AG09319 (cell line): ENCODE results near the gene PARD3B.

Experiments
- DNase-seq: peaks from one replicate; pipeline ENCODE4 v3.0.0-alpha.2; 2010; ENCODE audit warnings: low read depth; ENCODE audit errors: extremely low read depth
- TF ChIP-seq, protein P1 (sequence below): IDR thresholded peaks from 2 replicates; pipeline ENCODE4 v1.5.1; 2011; ENCODE audit warnings: low read depth, mild to moderate bottlenecking, inconsistent platforms, low read length, moderate library complexity

Gene PARD3B

GRCh38 chr2:205612636-205613035 lies 1067.4 kb downstream of the PARD3B start:
- TF ChIP-seq, protein P1, sequence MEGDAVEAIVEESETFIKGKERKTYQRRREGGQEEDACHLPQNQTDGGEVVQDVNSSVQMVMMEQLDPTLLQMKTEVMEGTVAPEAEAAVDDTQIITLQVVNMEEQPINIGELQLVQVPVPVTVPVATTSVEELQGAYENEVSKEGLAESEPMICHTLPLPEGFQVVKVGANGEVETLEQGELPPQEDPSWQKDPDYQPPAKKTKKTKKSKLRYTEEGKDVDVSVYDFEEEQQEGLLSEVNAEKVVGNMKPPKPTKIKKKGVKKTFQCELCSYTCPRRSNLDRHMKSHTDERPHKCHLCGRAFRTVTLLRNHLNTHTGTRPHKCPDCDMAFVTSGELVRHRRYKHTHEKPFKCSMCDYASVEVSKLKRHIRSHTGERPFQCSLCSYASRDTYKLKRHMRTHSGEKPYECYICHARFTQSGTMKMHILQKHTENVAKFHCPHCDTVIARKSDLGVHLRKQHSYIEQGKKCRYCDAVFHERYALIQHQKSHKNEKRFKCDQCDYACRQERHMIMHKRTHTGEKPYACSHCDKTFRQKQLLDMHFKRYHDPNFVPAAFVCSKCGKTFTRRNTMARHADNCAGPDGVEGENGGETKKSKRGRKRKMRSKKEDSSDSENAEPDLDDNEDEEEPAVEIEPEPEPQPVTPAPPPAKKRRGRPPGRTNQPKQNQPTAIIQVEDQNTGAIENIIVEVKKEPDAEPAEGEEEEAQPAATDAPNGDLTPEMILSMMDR: no peak
- DNase-seq: no peak

DNA sequence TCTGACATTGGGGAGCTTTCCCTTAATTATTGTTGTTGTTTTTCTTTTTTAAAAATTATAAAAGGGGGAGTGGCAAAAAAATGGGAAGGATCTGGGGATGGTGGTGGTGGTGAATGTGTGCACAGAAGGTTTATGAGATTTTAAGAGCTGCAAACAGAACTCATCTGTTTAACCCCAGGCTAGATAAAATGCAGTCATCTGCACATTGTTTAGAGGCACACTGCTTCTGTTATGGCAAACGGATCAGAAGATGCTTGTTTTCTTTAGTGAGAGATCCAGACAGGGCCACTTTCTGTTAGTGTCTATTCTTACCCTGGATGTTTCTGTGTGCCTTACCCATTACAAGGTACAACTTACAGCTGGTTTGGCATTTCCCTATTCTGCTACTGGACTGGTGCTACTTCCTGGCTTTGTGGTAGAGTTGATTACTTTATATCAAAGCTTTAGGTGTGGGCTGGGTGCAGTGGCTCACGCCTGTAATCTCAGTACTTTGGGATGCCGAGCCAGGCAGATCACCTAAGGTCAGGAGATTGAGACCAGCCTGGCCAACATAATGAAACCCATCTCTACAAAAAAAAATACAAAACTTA lies 1068.8 kb downstream of the PARD3B start:
- no peak for DNase-seq
- TF ChIP-seq, protein P1: no peak

- no peak for DNase-seq
- TF ChIP-seq, protein P1: no peak
These were observed 1069.7 kb downstream of the PARD3B start for GRCh38 chr2:205614965-205615364.

DNA sequence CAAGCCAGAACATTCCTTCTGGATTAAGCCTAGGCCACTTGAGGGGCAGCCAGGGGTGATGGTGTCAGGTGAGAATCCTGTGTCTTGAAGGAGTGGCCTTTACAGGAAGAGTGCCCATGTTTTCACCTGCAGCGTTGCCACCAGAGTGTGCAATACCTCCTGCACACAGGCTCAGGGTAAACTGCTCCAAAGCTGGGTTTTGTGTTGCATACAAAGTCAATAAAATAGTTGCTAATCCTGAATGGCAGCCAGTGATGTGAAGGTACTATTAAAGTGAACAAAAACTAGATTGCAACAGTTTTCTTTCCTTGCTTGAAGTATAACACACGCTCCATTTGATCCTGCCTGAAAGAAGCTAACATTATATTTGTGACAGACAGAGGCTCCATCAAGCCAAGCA lies 1072.6 kb downstream of the PARD3B start:
- TF ChIP-seq, protein P1: no peak
- no peak for DNase-seq

DNA sequence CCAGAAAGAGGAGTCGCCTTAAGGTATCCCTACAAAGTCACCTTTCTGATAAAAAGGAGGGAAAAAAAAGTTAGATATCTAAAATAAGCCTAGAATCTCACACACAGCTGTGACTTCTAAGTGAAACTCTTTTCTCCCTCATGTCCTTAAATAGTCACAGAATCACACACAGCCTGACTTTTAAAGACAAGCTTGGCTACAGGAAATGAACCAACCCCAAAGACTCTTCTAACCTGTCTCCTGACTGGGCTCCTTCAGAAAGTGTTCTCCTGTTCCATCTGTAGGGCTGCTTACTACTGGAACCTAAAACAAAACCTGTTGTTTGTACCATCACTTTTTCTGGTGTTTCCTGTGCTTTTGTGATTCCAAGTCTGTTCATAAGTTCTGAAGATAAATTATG lies 1074.3 kb downstream of the PARD3B start:
- TF ChIP-seq, protein P1: no peak
- DNase-seq: no peak

- DNase-seq: no peak
- TF ChIP-seq, protein P1: no peak
These were observed 1081.8 kb downstream of the PARD3B start for GRCh38 chr2:205627085-205627484.

DNA sequence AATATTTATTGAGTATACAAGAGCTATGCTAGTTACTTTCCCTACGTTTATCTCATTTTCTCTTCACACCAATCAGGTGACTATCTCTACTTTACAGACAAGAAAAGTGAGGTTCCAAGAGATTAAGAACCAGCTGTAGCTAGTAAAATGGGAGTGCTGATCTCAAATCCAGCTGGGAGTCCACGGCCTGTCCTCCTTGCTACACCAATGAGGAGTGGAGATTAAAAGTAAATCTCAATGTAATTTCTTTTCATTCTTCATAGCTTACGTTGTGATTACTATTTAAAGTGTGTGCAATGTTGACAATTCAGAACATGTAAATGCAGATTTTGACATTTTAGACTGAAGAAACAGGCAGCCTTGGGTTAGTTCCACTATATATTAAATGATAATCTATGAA lies 1083.1 kb downstream of the PARD3B start:
- DNase-seq: no peak
- TF ChIP-seq, protein P1: no peak
